HG03175 (cell line): ENCODE measurements around the gene SPATS2.
"Not testable (repeated sequence)": the region's sequence is repeated elsewhere in the genome, so short reads cannot be mapped to it uniquely, and the experiment has no call there.

ENCODE experiments used
- ATAC-seq: cut with Tn5 transposase; IDR thresholded peaks from one replicate; pipeline ENCODE4 v1.9.1; 2021; ENCODE audit warnings: mild to moderate bottlenecking, moderate library complexity; ENCODE audit not compliant: unreplicated experiment

Gene SPATS2

GRCh38 chr12:49507139-49507538 lies 139.9 kb downstream of the SPATS2 start:
- no peak for ATAC-seq

GRCh38 chr12:49509681-49510080 lies 142.4 kb downstream of the SPATS2 start:
- not testable (repeated sequence) for ATAC-seq

GRCh38 chr12:49511410-49511809 lies 144.1 kb downstream of the SPATS2 start:
- no peak for ATAC-seq

- no peak for ATAC-seq
These were observed 145.3 kb downstream of the SPATS2 start for GRCh38 chr12:49512546-49512945.

- ATAC-seq, result no peak
These were observed 148.0 kb downstream of the SPATS2 start for GRCh38 chr12:49515266-49515665.

- ATAC-seq, result no peak
These were observed 151.8 kb downstream of the SPATS2 start for GRCh38 chr12:49518914-49519573.

GRCh38 chr12:49519574-49519936 lies 152.3 kb downstream of the SPATS2 start:
- no peak for ATAC-seq

- ATAC-seq, result no peak
These were observed 154.1 kb downstream of the SPATS2 start for GRCh38 chr12:49521389-49521788.

GRCh38 chr12:49524660-49525324 lies 157.5 kb downstream of the SPATS2 start:
- no peak for ATAC-seq

- no peak for ATAC-seq
These were observed 158.7 kb downstream of the SPATS2 start for GRCh38 chr12:49525942-49526341.

- no peak for ATAC-seq
These were observed 160.3 kb downstream of the SPATS2 start for GRCh38 chr12:49527361-49528130.

GRCh38 chr12:49529414-49529813 lies 162.2 kb downstream of the SPATS2 start:
- no peak for ATAC-seq

- ATAC-seq, result no peak
These were observed 164.5 kb downstream of the SPATS2 start for GRCh38 chr12:49531745-49532144.

GRCh38 chr12:49533331-49533730 lies 166.1 kb downstream of the SPATS2 start:
- no peak for ATAC-seq

GRCh38 chr12:49534122-49534521 lies 166.9 kb downstream of the SPATS2 start:
- not testable (repeated sequence) for ATAC-seq

- no peak for ATAC-seq
These were observed 167.5 kb downstream of the SPATS2 start for GRCh38 chr12:49534731-49535278.

GRCh38 chr12:49535921-49536525 lies 168.8 kb downstream of the SPATS2 start:
- ATAC-seq, result no peak

- no peak for ATAC-seq
These were observed 169.3 kb downstream of the SPATS2 start for GRCh38 chr12:49536526-49537071.

- ATAC-seq, result no peak
These were observed 170.0 kb downstream of the SPATS2 start for GRCh38 chr12:49537231-49537751.

- ATAC-seq, result no peak
These were observed 170.7 kb downstream of the SPATS2 start for GRCh38 chr12:49537752-49538509.
